Fibroblast of mammary gland (primary cell): ENCODE measurements around the gene KLLN.
"Not testable (repeated sequence)": the region's sequence is repeated elsewhere in the genome, so short reads cannot be mapped to it uniquely, and the experiment has no call there.

Experiments used
- DNase-seq: peaks from one replicate; pipeline ENCODE4 v3.0.0-alpha.2; 2010; ENCODE audit warnings: low read depth
- H3K4me3 ChIP-seq: 2 replicates; pipeline ENCODE4 v1.5.1; 2011; ENCODE audit warnings: low read depth, mild to moderate bottlenecking, low read length, moderate library complexity; ENCODE audit not compliant: control insufficient read depth
- TF ChIP-seq, protein P1 (sequence below): conservative IDR thresholded peaks from 2 replicates; pipeline ENCODE4 v1.5.1; 2011; ENCODE audit warnings: low read depth, low read length, inconsistent platforms; ENCODE audit not compliant: control insufficient read depth, insufficient read depth

The KLLN gene

GRCh38 chr10:87841186-87841585, 22.1 kb downstream of the KLLN start:
- no peak for DNase-seq
- no peak overlapping the region for H3K4me3 ChIP-seq
- TF ChIP-seq, protein P1, sequence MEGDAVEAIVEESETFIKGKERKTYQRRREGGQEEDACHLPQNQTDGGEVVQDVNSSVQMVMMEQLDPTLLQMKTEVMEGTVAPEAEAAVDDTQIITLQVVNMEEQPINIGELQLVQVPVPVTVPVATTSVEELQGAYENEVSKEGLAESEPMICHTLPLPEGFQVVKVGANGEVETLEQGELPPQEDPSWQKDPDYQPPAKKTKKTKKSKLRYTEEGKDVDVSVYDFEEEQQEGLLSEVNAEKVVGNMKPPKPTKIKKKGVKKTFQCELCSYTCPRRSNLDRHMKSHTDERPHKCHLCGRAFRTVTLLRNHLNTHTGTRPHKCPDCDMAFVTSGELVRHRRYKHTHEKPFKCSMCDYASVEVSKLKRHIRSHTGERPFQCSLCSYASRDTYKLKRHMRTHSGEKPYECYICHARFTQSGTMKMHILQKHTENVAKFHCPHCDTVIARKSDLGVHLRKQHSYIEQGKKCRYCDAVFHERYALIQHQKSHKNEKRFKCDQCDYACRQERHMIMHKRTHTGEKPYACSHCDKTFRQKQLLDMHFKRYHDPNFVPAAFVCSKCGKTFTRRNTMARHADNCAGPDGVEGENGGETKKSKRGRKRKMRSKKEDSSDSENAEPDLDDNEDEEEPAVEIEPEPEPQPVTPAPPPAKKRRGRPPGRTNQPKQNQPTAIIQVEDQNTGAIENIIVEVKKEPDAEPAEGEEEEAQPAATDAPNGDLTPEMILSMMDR = no peak

GRCh38 chr10:87838650-87839049, 24.7 kb downstream of the KLLN start:
- no peak for DNase-seq
- TF ChIP-seq, protein P1 = no peak
- H3K4me3 ChIP-seq = no peak overlapping the region

DNA sequence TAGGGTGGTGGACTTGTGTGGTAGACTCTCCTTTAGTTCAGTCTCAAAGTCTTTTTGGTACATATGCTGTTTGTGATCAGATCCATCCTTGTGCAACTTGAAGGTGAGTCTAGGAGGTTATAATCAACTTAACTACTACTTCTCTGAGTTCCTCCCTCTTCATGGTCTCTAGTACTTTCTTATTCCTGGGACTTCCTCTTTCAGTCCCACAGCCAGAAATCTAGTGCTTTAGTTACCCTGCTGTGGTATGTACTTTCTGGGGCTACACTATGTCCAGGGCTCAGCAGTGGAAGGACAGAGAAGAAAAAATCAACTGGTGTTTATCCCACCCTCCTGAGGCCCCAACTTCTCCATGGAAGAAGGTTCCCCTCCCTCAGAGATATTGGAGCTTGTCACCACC, 25.9 kb downstream of the KLLN start:
- no peak overlapping the region for H3K4me3 ChIP-seq
- TF ChIP-seq, protein P1 = no peak
- DNase-seq = no peak

DNA sequence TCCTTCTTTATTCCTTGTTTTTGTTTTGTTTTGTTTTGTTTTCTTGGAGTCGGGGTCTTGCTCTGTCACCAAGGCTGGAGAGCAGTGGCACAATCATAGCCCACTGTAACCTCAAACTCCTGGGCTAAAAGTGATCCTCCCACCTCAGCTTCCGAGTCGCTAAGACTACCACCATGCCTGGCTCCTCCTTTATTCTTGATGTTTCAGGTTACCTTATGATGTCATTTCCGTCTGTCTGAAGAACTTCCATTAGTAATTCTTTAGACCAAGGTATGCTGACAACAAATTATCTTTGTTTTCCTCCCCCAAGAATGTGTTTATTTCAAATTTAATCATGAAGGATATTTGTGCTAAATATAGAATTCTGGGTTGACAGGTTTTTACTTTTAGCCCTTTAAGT, 27.2 kb downstream of the KLLN start:
- no peak for DNase-seq
- no peak overlapping the region for H3K4me3 ChIP-seq
- TF ChIP-seq, protein P1 = no peak

GRCh38 chr10:87829986-87830729, 33.2 kb downstream of the KLLN start:
- no peak for DNase-seq
- TF ChIP-seq, protein P1 = no peak
- H3K4me3 ChIP-seq = no peak overlapping the region

DNA sequence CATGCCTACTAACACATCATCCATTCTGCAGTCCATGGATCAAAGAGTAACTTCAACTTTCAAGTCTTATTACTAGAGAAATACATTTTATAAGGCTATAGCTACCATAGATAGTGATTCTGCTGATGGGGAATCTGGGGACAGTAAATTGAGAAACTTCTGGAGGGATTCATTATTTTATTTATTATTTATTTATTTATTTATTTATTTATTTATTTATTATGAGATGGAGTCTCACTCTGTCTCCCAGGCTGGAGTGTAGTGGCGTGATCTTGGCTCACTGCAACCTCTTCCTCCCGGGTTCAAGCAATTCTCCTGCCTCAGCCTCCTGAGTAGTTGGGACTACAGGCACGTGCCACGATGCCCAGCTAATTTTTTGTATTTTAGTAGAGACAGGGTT, 34.3 kb downstream of the KLLN start:
- DNase-seq, H3K4me3 ChIP-seq: not testable (repeated sequence)

DNA sequence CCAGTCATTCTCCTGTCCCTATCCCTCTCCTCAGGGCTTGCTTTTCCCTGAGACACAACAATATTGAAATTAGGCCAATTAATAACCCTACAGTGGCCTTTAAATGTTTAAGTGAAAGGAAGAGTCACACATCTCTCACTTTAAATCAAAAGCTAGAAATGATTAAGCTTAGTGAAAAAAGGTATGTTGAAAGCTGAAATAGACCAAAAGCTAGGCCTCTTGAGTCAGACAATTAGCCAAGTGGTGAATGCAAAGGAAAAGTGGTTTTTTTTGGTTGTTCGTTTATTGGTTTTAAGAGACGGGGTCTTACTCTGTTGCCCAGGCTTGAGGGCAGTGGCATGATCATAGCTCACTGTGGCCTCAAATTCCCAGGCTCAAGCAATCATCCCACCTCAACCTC, 35.7 kb downstream of the KLLN start:
- TF ChIP-seq, protein P1 = no peak
- H3K4me3 ChIP-seq = no peak overlapping the region
- no peak for DNase-seq
